ENCODE results near the gene PDE4B. TPM values are rescaled to one million over a fixed set of nuclear protein-coding genes. Genes with fewer than 3 reads are reported as not detected.

PDE4B gene
- total RNA-seq, 1 donor from 2014 or later, result 7.6 TPM

DNA sequence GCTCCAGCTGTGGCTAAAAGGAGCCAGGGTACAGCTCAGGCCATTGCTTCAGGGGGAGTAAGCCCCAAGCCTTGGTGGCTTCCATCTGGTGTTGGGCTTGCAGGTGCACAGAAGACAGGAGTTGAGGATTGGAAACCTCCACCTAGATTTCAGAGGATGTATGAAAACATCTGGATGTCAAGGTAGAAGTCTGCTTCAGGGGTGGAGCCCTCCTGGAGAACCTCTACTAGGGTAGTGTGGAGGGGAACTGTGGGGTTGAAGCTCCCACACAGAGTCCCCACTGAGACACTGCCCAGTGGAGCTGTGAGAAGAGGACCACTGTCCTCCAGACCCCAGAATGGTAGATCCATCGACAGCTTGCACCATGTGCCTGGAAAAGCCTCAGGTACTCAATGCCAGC, 183.0 kb downstream of the PDE4B start:
- Histone ChIP-seq H2AFZ (ENCODE audit: low read depth, low read length) (no peak overlapping the region), H3K4me1 (ENCODE audit: insufficient read depth, low read length) (peaks cover 6% of the 10 kb centered on the region), H3K79me2 (ENCODE audit: insufficient read depth, low read length) (no peaks in the 10 kb centered on the region), H3K4me3 (ENCODE audit: insufficient read depth, low read depth, low read length) (no peak overlapping the region), H3K27ac (ENCODE audit: low read depth, low read length) (no peak overlapping the region), H4K20me1 (ENCODE audit: insufficient read depth, low read length) (no peaks in the 10 kb centered on the region), H3K27me3 (ENCODE audit: insufficient read depth, low read length) (no peaks in the 10 kb centered on the region), H3K36me3 (ENCODE audit: insufficient read depth, low read length) (no peaks in the 10 kb centered on the region), H3K9me3 (ENCODE audit: insufficient read depth, low read depth, low read length) (peaks cover 7% of the 10 kb centered on the region), H3K9ac (ENCODE audit: low read length) (no peak overlapping the region), H3K4me2 (ENCODE audit: low read length) (no peak overlapping the region)
- FAIRE-seq, result no peak
- DNase-seq (ENCODE audit: low read depth), result no peak
- Mint-ChIP-seq H3K27ac (ENCODE audit: unreplicated experiment) (no peak overlapping the region), H3K36me3 (ENCODE audit: low read depth, unreplicated experiment) (peaks cover 7% of the 10 kb centered on the region), H3K9me3 (ENCODE audit: unreplicated experiment) (peaks cover 15% of the 10 kb centered on the region), H3K27me3 (ENCODE audit: low read depth, unreplicated experiment) (no peaks in the 10 kb centered on the region), H3K4me3 (ENCODE audit: unreplicated experiment) (no peak overlapping the region), H3K4me1 (ENCODE audit: low read depth, unreplicated experiment) (peaks cover 6% of the 10 kb centered on the region)
- TF ChIP-seq EZH2 (IDR thresholded peaks at IDR 0.05; ENCODE audit: insufficient read depth, low read length), result no peak
- TF ChIP-seq, protein P1, sequence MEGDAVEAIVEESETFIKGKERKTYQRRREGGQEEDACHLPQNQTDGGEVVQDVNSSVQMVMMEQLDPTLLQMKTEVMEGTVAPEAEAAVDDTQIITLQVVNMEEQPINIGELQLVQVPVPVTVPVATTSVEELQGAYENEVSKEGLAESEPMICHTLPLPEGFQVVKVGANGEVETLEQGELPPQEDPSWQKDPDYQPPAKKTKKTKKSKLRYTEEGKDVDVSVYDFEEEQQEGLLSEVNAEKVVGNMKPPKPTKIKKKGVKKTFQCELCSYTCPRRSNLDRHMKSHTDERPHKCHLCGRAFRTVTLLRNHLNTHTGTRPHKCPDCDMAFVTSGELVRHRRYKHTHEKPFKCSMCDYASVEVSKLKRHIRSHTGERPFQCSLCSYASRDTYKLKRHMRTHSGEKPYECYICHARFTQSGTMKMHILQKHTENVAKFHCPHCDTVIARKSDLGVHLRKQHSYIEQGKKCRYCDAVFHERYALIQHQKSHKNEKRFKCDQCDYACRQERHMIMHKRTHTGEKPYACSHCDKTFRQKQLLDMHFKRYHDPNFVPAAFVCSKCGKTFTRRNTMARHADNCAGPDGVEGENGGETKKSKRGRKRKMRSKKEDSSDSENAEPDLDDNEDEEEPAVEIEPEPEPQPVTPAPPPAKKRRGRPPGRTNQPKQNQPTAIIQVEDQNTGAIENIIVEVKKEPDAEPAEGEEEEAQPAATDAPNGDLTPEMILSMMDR (IDR thresholded peaks at IDR 0.05; ENCODE audit: insufficient read depth, low read depth, low read length), result no peak

- Histone ChIP-seq H3K4me1 (ENCODE audit: insufficient read depth, low read length) (peaks cover 6% of the 10 kb centered on the region), H3K27ac (ENCODE audit: low read depth, low read length) (no peak overlapping the region), H4K20me1 (ENCODE audit: insufficient read depth, low read length) (no peaks in the 10 kb centered on the region), H3K79me2 (ENCODE audit: insufficient read depth, low read length) (no peaks in the 10 kb centered on the region), H3K36me3 (ENCODE audit: insufficient read depth, low read length) (no peaks in the 10 kb centered on the region), H3K9ac (ENCODE audit: low read length) (no peak overlapping the region), H3K9me3 (ENCODE audit: insufficient read depth, low read depth, low read length) (peaks cover 7% of the 10 kb centered on the region), H2AFZ (ENCODE audit: low read depth, low read length) (peak overlapping the region; percentile 36), H3K4me3 (ENCODE audit: insufficient read depth, low read depth, low read length) (no peak overlapping the region), H3K27me3 (ENCODE audit: insufficient read depth, low read length) (no peaks in the 10 kb centered on the region), H3K4me2 (ENCODE audit: low read length) (peak overlapping the region; percentile 10)
- FAIRE-seq (no peak), DNase-seq (ENCODE audit: low read depth) (peak; percentile 56)
- no peak overlapping the region for H3K27ac Mint-ChIP-seq (ENCODE audit: unreplicated experiment)
- no peak overlapping the region for H3K4me3 Mint-ChIP-seq (ENCODE audit: unreplicated experiment)
- TF ChIP-seq, protein P1 (IDR thresholded peaks at IDR 0.05; ENCODE audit: insufficient read depth, low read depth, low read length), result no peak
- TF ChIP-seq EZH2 (IDR thresholded peaks at IDR 0.05; ENCODE audit: insufficient read depth, low read length), result no peak
- H3K4me1 Mint-ChIP-seq (ENCODE audit: low read depth, unreplicated experiment), result peaks cover 6% of the 10 kb centered on the region
- H3K9me3 Mint-ChIP-seq (ENCODE audit: unreplicated experiment), result peaks cover 17% of the 10 kb centered on the region
- peaks cover 10% of the 10 kb centered on the region for H3K36me3 Mint-ChIP-seq (ENCODE audit: low read depth, unreplicated experiment)
- H3K27me3 Mint-ChIP-seq (ENCODE audit: low read depth, unreplicated experiment), result no peaks in the 10 kb centered on the region
Observed at GRCh38 chr1:65979136-65980044, 186.7 kb downstream of the PDE4B start.

DNA sequence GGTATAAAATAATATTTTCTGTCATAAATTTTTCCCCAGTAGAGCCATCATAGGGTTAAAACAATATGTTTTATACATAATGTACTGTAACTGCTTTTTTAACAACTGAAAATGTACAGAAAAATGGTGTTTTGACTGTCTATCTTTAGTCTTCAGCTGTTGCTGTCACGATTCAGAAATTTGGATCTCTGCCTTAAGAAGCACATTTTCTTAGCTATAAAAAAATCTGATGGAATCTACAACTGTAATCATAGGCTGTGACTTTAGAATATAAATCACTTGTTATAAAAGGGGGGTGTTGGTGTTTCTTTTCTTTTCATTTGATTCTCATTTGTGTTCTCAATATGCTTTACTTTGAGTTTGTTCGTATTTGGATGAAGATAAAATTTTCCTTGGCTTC, 187.5 kb downstream of the PDE4B start:
- Histone ChIP-seq H3K9ac (ENCODE audit: low read length) (no peak overlapping the region), H3K27me3 (ENCODE audit: insufficient read depth, low read length) (no peaks in the 10 kb centered on the region), H2AFZ (ENCODE audit: low read depth, low read length) (no peak overlapping the region), H3K36me3 (ENCODE audit: insufficient read depth, low read length) (no peaks in the 10 kb centered on the region), H3K79me2 (ENCODE audit: insufficient read depth, low read length) (no peaks in the 10 kb centered on the region), H3K4me3 (ENCODE audit: insufficient read depth, low read depth, low read length) (no peak overlapping the region), H4K20me1 (ENCODE audit: insufficient read depth, low read length) (no peaks in the 10 kb centered on the region), H3K4me2 (ENCODE audit: low read length) (no peak overlapping the region), H3K4me1 (ENCODE audit: insufficient read depth, low read length) (peaks cover 6% of the 10 kb centered on the region), H3K9me3 (ENCODE audit: insufficient read depth, low read depth, low read length) (peaks cover 7% of the 10 kb centered on the region), H3K27ac (ENCODE audit: low read depth, low read length) (no peak overlapping the region)
- H3K4me3 Mint-ChIP-seq (ENCODE audit: unreplicated experiment), result no peak overlapping the region
- DNase-seq (ENCODE audit: low read depth) (no peak), FAIRE-seq (no peak)
- no peak overlapping the region for H3K27ac Mint-ChIP-seq (ENCODE audit: unreplicated experiment)
- H3K27me3 Mint-ChIP-seq (ENCODE audit: low read depth, unreplicated experiment), result no peaks in the 10 kb centered on the region
- H3K9me3 Mint-ChIP-seq (ENCODE audit: unreplicated experiment), result peaks cover 12% of the 10 kb centered on the region
- TF ChIP-seq, protein P1 (IDR thresholded peaks at IDR 0.05; ENCODE audit: insufficient read depth, low read depth, low read length), result no peak
- no peak for TF ChIP-seq EZH2 (IDR thresholded peaks at IDR 0.05; ENCODE audit: insufficient read depth, low read length)
- peaks cover 6% of the 10 kb centered on the region for H3K4me1 Mint-ChIP-seq (ENCODE audit: low read depth, unreplicated experiment)
- peaks cover 10% of the 10 kb centered on the region for H3K36me3 Mint-ChIP-seq (ENCODE audit: low read depth, unreplicated experiment)
